ENCODE data around the gene FNDC3A.
A peak's percentile ranks its signal among the peaks of the same experiment; 100 is the strongest.
"Not testable (repeated sequence)": the region's sequence is repeated elsewhere in the genome, so short reads cannot be mapped to it uniquely, and the experiment has no call there.

Gene FNDC3A

GRCh38 chr13:49124693-49125304 is 149.1 kb downstream of the FNDC3A start:
- no peaks in the 10 kb centered on the region for H3K27me3 ChIP-seq (ENCODE audit: insufficient read depth, poor library complexity, severe bottlenecking)
- H3K27ac ChIP-seq (replicated peaks), result no peak overlapping the region
- DNase-seq (ENCODE audit: low read depth in 1 of 2, low spot score in 1 of 2), result no peak
- TF ChIP-seq POLR2AphosphoS5 (IDR thresholded peaks at IDR 0.05; ENCODE audit: low read depth), result no peak
- TF ChIP-seq CTCF (IDR thresholded peaks at IDR 0.05; ENCODE audit: insufficient read depth, low read length), result no peak
- TF ChIP-seq GABPA (IDR thresholded peaks at IDR 0.05; ENCODE audit: low read depth), result no peak
- no peak for TF ChIP-seq SPI1 (IDR thresholded peaks at IDR 0.05; ENCODE audit: borderline replicate concordance, low read depth)
- no peak overlapping the region for H3K4me3 ChIP-seq (replicated peaks; ENCODE audit: insufficient read depth, low read length)

- DNase-seq (ENCODE audit: low read depth in 1 of 2, low spot score in 1 of 2), result no peak
These were observed 150.3 kb downstream of the FNDC3A start for GRCh38 chr13:49125964-49126524.

GRCh38 chr13:49132479-49133002 is 156.8 kb downstream of the FNDC3A start:
- Histone ChIP-seq H3K27ac (replicated peaks) (peak overlapping the region; percentile 61), H3K4me3 (replicated peaks; ENCODE audit: insufficient read depth, low read length) (no peak overlapping the region), H3K27me3 (ENCODE audit: insufficient read depth, poor library complexity, severe bottlenecking) (no peaks in the 10 kb centered on the region)
- peak in 1 of 2 experiments; percentile 70 for DNase-seq (ENCODE audit: low read depth in 1 of 2, low spot score in 1 of 2)
- TF ChIP-seq POLR2AphosphoS5 (IDR thresholded peaks at IDR 0.05; ENCODE audit: low read depth) (no peak), GABPA (IDR thresholded peaks at IDR 0.05; ENCODE audit: low read depth) (no peak), REST (IDR thresholded peaks at IDR 0.05; ENCODE audit: insufficient replicate concordance, low read depth) (no peak), SPI1 (IDR thresholded peaks at IDR 0.05; ENCODE audit: borderline replicate concordance, low read depth) (peak; percentile 24; the same call in 1 of the 2 replicates)

More at GRCh38 chr13:49125964-49126524, 150.3 kb downstream of the FNDC3A start:
- H3K27me3 ChIP-seq (ENCODE audit: insufficient read depth, poor library complexity, severe bottlenecking), result no peaks in the 10 kb centered on the region
- H3K27ac ChIP-seq (replicated peaks), result no peak overlapping the region
- H3K4me3 ChIP-seq (replicated peaks; ENCODE audit: insufficient read depth, low read length), result no peak overlapping the region
- TF ChIP-seq SPI1 (IDR thresholded peaks at IDR 0.05; ENCODE audit: borderline replicate concordance, low read depth), result no peak
- TF ChIP-seq GABPA (IDR thresholded peaks at IDR 0.05; ENCODE audit: low read depth), result no peak

- no peak overlapping the region for H3K4me3 ChIP-seq (replicated peaks; ENCODE audit: insufficient read depth, low read length)
- no peaks in the 10 kb centered on the region for H3K27me3 ChIP-seq (ENCODE audit: insufficient read depth, poor library complexity, severe bottlenecking)
- TF ChIP-seq REST (IDR thresholded peaks at IDR 0.05; ENCODE audit: insufficient replicate concordance, low read depth), result no peak
- no peak for TF ChIP-seq POLR2AphosphoS5 (IDR thresholded peaks at IDR 0.05; ENCODE audit: low read depth)
- no peak for TF ChIP-seq GABPA (IDR thresholded peaks at IDR 0.05; ENCODE audit: low read depth)
- no peak for DNase-seq (ENCODE audit: low read depth in 1 of 2, low spot score in 1 of 2)
- no peak overlapping the region for H3K27ac ChIP-seq (replicated peaks)
These were observed 158.6 kb downstream of the FNDC3A start for GRCh38 chr13:49134305-49134704.

GRCh38 chr13:49137138-49137643 is 161.5 kb downstream of the FNDC3A start:
- DNase-seq (ENCODE audit: low read depth in 1 of 2, low spot score in 1 of 2); H3K27me3 ChIP-seq (ENCODE audit: insufficient read depth, poor library complexity, severe bottlenecking); H3K27ac ChIP-seq (replicated peaks); H3K4me3 ChIP-seq (replicated peaks; ENCODE audit: insufficient read depth, low read length): not testable (repeated sequence)

Measured in HL-60 (cell line).